Measurements from ENCODE around the gene FAM170B.

The FAM170B gene

GRCh38 chr10:49160110-49160509 is 26.3 kb upstream of the FAM170B start:
- TF ChIP-seq, protein P1, sequence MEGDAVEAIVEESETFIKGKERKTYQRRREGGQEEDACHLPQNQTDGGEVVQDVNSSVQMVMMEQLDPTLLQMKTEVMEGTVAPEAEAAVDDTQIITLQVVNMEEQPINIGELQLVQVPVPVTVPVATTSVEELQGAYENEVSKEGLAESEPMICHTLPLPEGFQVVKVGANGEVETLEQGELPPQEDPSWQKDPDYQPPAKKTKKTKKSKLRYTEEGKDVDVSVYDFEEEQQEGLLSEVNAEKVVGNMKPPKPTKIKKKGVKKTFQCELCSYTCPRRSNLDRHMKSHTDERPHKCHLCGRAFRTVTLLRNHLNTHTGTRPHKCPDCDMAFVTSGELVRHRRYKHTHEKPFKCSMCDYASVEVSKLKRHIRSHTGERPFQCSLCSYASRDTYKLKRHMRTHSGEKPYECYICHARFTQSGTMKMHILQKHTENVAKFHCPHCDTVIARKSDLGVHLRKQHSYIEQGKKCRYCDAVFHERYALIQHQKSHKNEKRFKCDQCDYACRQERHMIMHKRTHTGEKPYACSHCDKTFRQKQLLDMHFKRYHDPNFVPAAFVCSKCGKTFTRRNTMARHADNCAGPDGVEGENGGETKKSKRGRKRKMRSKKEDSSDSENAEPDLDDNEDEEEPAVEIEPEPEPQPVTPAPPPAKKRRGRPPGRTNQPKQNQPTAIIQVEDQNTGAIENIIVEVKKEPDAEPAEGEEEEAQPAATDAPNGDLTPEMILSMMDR (IDR thresholded peaks at IDR 0.05): no peak
- no peaks in the 10 kb centered on the region for H3K79me2 ChIP-seq
- no peak overlapping the region for H3K9ac ChIP-seq
- H3K4me1 ChIP-seq: peaks cover 11% of the 10 kb centered on the region
- H3K4me3 ChIP-seq (ENCODE audit: low read depth, low read length): no peak overlapping the region
- H3K27ac ChIP-seq: no peak overlapping the region
- no peaks in the 10 kb centered on the region for H3K36me3 ChIP-seq (ENCODE audit: control insufficient read depth, insufficient read depth, low read length)
- H3K9me3 ChIP-seq (ENCODE audit: control insufficient read depth, low read length): no peaks in the 10 kb centered on the region
- H3K27me3 ChIP-seq (ENCODE audit: control insufficient read depth, insufficient read depth, low read length): no peaks in the 10 kb centered on the region
- no peak overlapping the region for H3K4me2 ChIP-seq (ENCODE audit: low read length)
- no peak overlapping the region for H2AFZ ChIP-seq

GRCh38 chr10:49158915-49159314 is 25.1 kb upstream of the FAM170B start:
- Histone ChIP-seq H3K9me3 (ENCODE audit: control insufficient read depth, low read length) (no peaks in the 10 kb centered on the region), H2AFZ (no peak overlapping the region), H3K4me3 (ENCODE audit: low read depth, low read length) (no peak overlapping the region), H3K27ac (no peak overlapping the region), H3K4me1 (no peaks in the 10 kb centered on the region), H3K36me3 (ENCODE audit: control insufficient read depth, insufficient read depth, low read length) (no peaks in the 10 kb centered on the region), H3K27me3 (ENCODE audit: control insufficient read depth, insufficient read depth, low read length) (no peaks in the 10 kb centered on the region), H3K9ac (no peak overlapping the region), H3K4me2 (ENCODE audit: low read length) (no peak overlapping the region), H3K79me2 (no peaks in the 10 kb centered on the region)
- TF ChIP-seq, protein P1 (IDR thresholded peaks at IDR 0.05): no peak

DNA sequence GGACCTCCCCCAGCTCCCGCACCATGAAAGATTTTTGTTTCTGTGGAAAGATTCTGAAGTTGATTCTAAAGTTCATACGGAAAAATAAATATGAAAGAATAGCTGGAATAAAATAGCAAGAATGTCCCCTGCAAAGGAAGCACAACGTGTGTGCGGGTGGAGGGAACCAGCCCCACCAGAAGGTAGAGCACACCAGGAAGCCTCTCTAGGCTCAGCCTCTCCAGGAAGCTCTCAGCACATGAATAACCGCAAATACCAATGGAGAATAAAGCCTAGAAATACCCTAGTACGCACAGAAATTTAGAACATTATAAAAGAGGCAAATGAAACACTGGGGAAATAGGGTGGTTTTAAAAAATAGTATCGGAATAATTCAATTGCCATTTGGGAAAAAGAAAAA is 24.6 kb upstream of the FAM170B start:
- no peak overlapping the region for H3K4me2 ChIP-seq (ENCODE audit: low read length)
- no peaks in the 10 kb centered on the region for H3K9me3 ChIP-seq (ENCODE audit: control insufficient read depth, low read length)
- H2AFZ ChIP-seq: no peak overlapping the region
- H3K27ac ChIP-seq: no peak overlapping the region
- no peaks in the 10 kb centered on the region for H3K79me2 ChIP-seq
- H3K9ac ChIP-seq: no peak overlapping the region
- TF ChIP-seq, protein P1 (IDR thresholded peaks at IDR 0.05): no peak
- H3K36me3 ChIP-seq (ENCODE audit: control insufficient read depth, insufficient read depth, low read length): no peaks in the 10 kb centered on the region
- H3K4me3 ChIP-seq (ENCODE audit: low read depth, low read length): no peak overlapping the region
- H3K4me1 ChIP-seq: no peaks in the 10 kb centered on the region
- H3K27me3 ChIP-seq (ENCODE audit: control insufficient read depth, insufficient read depth, low read length): no peaks in the 10 kb centered on the region

GRCh38 chr10:49157229-49157628 is 23.4 kb upstream of the FAM170B start:
- H2AFZ ChIP-seq: no peak overlapping the region
- H3K36me3 ChIP-seq (ENCODE audit: control insufficient read depth, insufficient read depth, low read length): no peaks in the 10 kb centered on the region
- TF ChIP-seq, protein P1 (IDR thresholded peaks at IDR 0.05): no peak
- H3K27me3 ChIP-seq (ENCODE audit: control insufficient read depth, insufficient read depth, low read length): no peaks in the 10 kb centered on the region
- no peak overlapping the region for H3K9ac ChIP-seq
- H3K4me3 ChIP-seq (ENCODE audit: low read depth, low read length): no peak overlapping the region
- H3K4me2 ChIP-seq (ENCODE audit: low read length): no peak overlapping the region
- no peak overlapping the region for H3K27ac ChIP-seq
- H3K79me2 ChIP-seq: no peaks in the 10 kb centered on the region
- no peaks in the 10 kb centered on the region for H3K4me1 ChIP-seq
- H3K9me3 ChIP-seq (ENCODE audit: control insufficient read depth, low read length): no peaks in the 10 kb centered on the region

DNA sequence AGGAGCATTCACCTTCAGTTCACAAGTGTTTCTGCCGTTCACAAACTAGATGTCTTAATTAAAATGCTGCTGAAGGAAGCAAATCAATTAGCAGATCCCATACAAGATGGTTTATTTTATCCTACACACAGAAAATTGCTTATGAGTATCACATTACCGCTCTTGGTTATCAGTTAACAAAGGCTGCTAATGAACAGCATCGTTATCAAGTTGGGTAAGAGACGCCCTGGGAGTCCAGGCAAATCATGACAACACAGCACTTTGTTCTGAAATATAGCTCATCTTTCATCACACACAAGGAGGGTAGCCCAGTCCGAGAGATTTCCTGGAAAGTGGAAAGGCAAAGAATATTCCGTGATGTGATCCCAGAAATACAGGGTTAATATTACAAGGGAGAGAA is 20.8 kb upstream of the FAM170B start:
- H3K9me3 ChIP-seq (ENCODE audit: control insufficient read depth, low read length): no peaks in the 10 kb centered on the region
- no peak overlapping the region for H2AFZ ChIP-seq
- no peak overlapping the region for H3K27ac ChIP-seq
- TF ChIP-seq, protein P1 (IDR thresholded peaks at IDR 0.05): no peak
- no peaks in the 10 kb centered on the region for H3K27me3 ChIP-seq (ENCODE audit: control insufficient read depth, insufficient read depth, low read length)
- H3K9ac ChIP-seq: no peak overlapping the region
- no peak overlapping the region for H3K4me3 ChIP-seq (ENCODE audit: low read depth, low read length)
- H3K36me3 ChIP-seq (ENCODE audit: control insufficient read depth, insufficient read depth, low read length): no peaks in the 10 kb centered on the region
- no peaks in the 10 kb centered on the region for H3K79me2 ChIP-seq
- H3K4me1 ChIP-seq: peaks cover 4% of the 10 kb centered on the region
- H3K4me2 ChIP-seq (ENCODE audit: low read length): no peak overlapping the region

All from parathyroid adenoma (tissue), 2 donors.